Fibroblast of villous mesenchyme (primary cell): ENCODE results near the gene RNASE13. TPM values are rescaled to one million over a fixed set of nuclear protein-coding genes. Genes with fewer than 3 reads are reported as not detected.

Experiments
- DNase-seq: peaks from one replicate; pipeline ENCODE4 v3.0.0-alpha.2; 2010; ENCODE audit warnings: low read depth
- H3K4me3 ChIP-seq: 2 replicates; pipeline ENCODE4 v1.5.1; 2011; ENCODE audit warnings: low read depth, mild to moderate bottlenecking, low read length
- CTCF ChIP-seq: IDR thresholded peaks from 2 replicates; pipeline ENCODE4 v1.5.1; 2012; ENCODE audit warnings: low read depth, mild to moderate bottlenecking, low read length; ENCODE audit not compliant: insufficient read depth
- total RNA-seq: library from RNA; depleted of rRNA; stranded (reverse); fragments of >200 nt; gene quantifications from 2 replicates; pipeline ENCODE4 v1.2.3, GENCODE V29; 2012

Gene RNASE13
- total RNA-seq, 1 donor = not detected

- DNase-seq = no peak
- no peak for TF ChIP-seq CTCF
- no peak overlapping the region for H3K4me3 ChIP-seq
Observed at GRCh38 chr14:21077672-21078071, 43.1 kb upstream of the RNASE13 start.

- H3K4me3 ChIP-seq = no peak overlapping the region
- TF ChIP-seq CTCF = no peak
- no peak for DNase-seq
Observed at GRCh38 chr14:21075719-21076437, 41.3 kb upstream of the RNASE13 start.

GRCh38 chr14:21074398-21075272 is 40.0 kb upstream of the RNASE13 start:
- TF ChIP-seq CTCF = no peak
- H3K4me3 ChIP-seq = no peak overlapping the region
- DNase-seq = no peak

GRCh38 chr14:21073921-21074320 is 39.3 kb upstream of the RNASE13 start:
- no peak overlapping the region for H3K4me3 ChIP-seq
- DNase-seq = no peak
- TF ChIP-seq CTCF = no peak

GRCh38 chr14:21072781-21073339 is 38.3 kb upstream of the RNASE13 start:
- H3K4me3 ChIP-seq = no peak overlapping the region
- no peak for DNase-seq
- no peak for TF ChIP-seq CTCF

GRCh38 chr14:21072031-21072473 is 37.4 kb upstream of the RNASE13 start:
- peak; percentile 66 for DNase-seq
- peak; percentile 4 for TF ChIP-seq CTCF
- peak overlapping the region; percentile 83 for H3K4me3 ChIP-seq
